SU-DHL-6 (cell line): Measurements from ENCODE around the gene FOCAD.

Experiments used
- H2AFZ ChIP-seq: fragments of 200-600 bp; sonication (generic); 2 replicates; pipeline ENCODE4 v1.6.1; 2014; ENCODE audit warnings: low read depth, mild to moderate bottlenecking, moderate library complexity, mixed read lengths, antibody characterized with exemption, low read length; ENCODE audit not compliant: severe bottlenecking
- H3F3A ChIP-seq: fragments of 200-600 bp; shearing (Covaris generic); 2 replicates; pipeline ENCODE4 v1.6.0; 2016; ENCODE audit warnings: antibody characterized with exemption, mild to moderate bottlenecking; ENCODE audit not compliant: insufficient read depth
- H3K27ac ChIP-seq: fragments of 200-600 bp; sonication (generic); 2 replicates; pipeline ENCODE4 v1.5.1; 2016; ENCODE audit warnings: low read depth, mild to moderate bottlenecking, low read length, moderate library complexity, mixed read lengths
- H3K27me3 ChIP-seq: fragments of 200-600 bp; sonication (generic), shearing (Covaris generic); 2 replicates; pipeline ENCODE4 v1.6.0; 2014; ENCODE audit warnings: mild to moderate bottlenecking, low read length
- H3K36me3 ChIP-seq: fragments of 200-600 bp; sonication (generic); 2 replicates; pipeline ENCODE4 v1.6.1; 2014; ENCODE audit warnings: mild to moderate bottlenecking, low read length, mixed read lengths
- H3K4me2 ChIP-seq: fragments of 300-600, 200-600 bp; shearing (Covaris generic), sonication (generic); 2 replicates; pipeline ENCODE4 v1.6.0; 2014; ENCODE audit warnings: low read length, low read depth, mild to moderate bottlenecking; ENCODE audit not compliant: poor library complexity, severe bottlenecking
- H3K4me3 ChIP-seq: fragments of 200-600 bp; sonication (generic); 2 replicates; pipeline ENCODE4 v1.5.1; 2014; ENCODE audit warnings: antibody characterized with exemption, low read length, mild to moderate bottlenecking, mixed read lengths; ENCODE audit not compliant: insufficient read depth, poor library complexity, severe bottlenecking
- H3K79me2 ChIP-seq: fragments of 200-600 bp; sonication (generic); 2 replicates; pipeline ENCODE4 v1.6.1; 2014; ENCODE audit warnings: mild to moderate bottlenecking, low read length, moderate library complexity; ENCODE audit not compliant: insufficient read depth
- H3K9ac ChIP-seq: fragments of 200-600 bp; sonication (generic); 2 replicates; pipeline ENCODE4 v1.7.0; 2014; ENCODE audit warnings: mild to moderate bottlenecking, low read length
- H3K9me2 ChIP-seq: fragments of 200-600 bp; sonication (generic); replicated peaks from 2 replicates; pipeline ENCODE4 v1.6.1; 2014; ENCODE audit warnings: low read length; ENCODE audit not compliant: insufficient read depth
- H3K9me3 ChIP-seq: fragments of 200-600 bp; sonication (generic); 2 replicates; pipeline ENCODE4 v1.6.1; 2014; ENCODE audit warnings: low read length, mixed read lengths; ENCODE audit not compliant: insufficient read depth
- H4K20me1 ChIP-seq: fragments of 200-600 bp; sonication (generic); 2 replicates; pipeline ENCODE4 v1.6.1; 2014; ENCODE audit warnings: low read depth, mild to moderate bottlenecking, antibody characterized with exemption, low read length, moderate library complexity, mixed read lengths
- EZH2phosphoT487 ChIP-seq: fragments of 200-600 bp; sonication (generic), shearing (Covaris generic); conservative IDR thresholded peaks from 2 replicates; pipeline ENCODE4 v1.6.1; 2018; ENCODE audit warnings: mild to moderate bottlenecking, antibody characterized with exemption, low read length, moderate library complexity, mixed read lengths
- TF ChIP-seq, protein P1 (sequence below): fragments of 200-600 bp; sonication (generic); IDR thresholded peaks from one replicate; pipeline ENCODE4 v1.5.1; 2017; ENCODE audit warnings: antibody characterized with exemption, mild to moderate bottlenecking, low read length, moderate library complexity; ENCODE audit not compliant: insufficient read depth, poor library complexity, severe bottlenecking

The FOCAD gene

DNA sequence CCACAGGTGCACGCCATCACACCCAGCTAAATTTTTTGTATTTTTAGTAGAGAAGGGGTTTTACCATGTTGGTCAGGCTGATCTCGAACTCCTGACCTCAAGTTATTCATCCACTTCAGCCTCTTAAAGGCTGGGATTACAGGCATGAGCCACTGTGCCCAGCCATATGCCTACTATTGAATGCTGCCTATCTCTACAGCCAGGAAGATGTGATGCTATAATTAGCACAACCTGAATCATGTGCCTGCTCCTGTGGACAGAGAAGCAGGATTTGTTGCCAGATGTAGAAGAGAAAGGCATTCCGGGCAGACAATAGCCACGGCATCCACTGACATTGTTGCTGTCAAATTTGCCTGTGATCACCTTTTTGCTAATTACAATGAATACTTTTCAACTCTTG, 37.4 kb upstream of the FOCAD start:
- Histone ChIP-seq H3K9me3 (no peaks in the 10 kb centered on the region), H3K27ac (no peak overlapping the region), H2AFZ (no peak overlapping the region), H3K4me3 (no peak overlapping the region), H3K9ac (no peak overlapping the region), H3K9me2 (no peaks in the 10 kb centered on the region), H3K27me3 (no peaks in the 10 kb centered on the region), H4K20me1 (peaks cover 8% of the 10 kb centered on the region; the same call in 1 of the 2 replicates), H3K36me3 (no peaks in the 10 kb centered on the region; the same call in 1 of the 2 replicates), H3F3A (no peaks in the 10 kb centered on the region), H3K79me2 (no peaks in the 10 kb centered on the region), H3K4me2 (no peak overlapping the region)
- TF ChIP-seq, protein P1, sequence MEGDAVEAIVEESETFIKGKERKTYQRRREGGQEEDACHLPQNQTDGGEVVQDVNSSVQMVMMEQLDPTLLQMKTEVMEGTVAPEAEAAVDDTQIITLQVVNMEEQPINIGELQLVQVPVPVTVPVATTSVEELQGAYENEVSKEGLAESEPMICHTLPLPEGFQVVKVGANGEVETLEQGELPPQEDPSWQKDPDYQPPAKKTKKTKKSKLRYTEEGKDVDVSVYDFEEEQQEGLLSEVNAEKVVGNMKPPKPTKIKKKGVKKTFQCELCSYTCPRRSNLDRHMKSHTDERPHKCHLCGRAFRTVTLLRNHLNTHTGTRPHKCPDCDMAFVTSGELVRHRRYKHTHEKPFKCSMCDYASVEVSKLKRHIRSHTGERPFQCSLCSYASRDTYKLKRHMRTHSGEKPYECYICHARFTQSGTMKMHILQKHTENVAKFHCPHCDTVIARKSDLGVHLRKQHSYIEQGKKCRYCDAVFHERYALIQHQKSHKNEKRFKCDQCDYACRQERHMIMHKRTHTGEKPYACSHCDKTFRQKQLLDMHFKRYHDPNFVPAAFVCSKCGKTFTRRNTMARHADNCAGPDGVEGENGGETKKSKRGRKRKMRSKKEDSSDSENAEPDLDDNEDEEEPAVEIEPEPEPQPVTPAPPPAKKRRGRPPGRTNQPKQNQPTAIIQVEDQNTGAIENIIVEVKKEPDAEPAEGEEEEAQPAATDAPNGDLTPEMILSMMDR = no peak
- no peak for TF ChIP-seq EZH2phosphoT487

DNA sequence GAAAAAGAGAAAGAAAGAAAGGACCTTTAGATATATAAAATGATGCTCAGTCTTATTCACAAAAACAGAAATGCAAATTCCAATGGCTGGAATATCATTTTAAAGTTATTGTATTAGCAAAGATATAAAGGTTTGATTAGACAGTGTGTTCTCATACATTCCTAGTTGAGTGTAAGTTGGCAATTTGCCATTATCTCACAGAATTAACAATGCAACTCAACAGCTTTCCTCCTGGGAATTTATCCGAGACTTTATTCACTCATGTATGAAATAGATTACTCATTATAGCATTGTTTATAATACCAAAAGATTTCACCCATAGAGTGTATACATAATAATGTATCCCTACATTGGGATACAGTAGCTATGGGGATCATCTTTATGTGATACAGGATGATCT, 34.7 kb upstream of the FOCAD start:
- Histone ChIP-seq H3K9ac (no peak overlapping the region), H3K9me2 (no peaks in the 10 kb centered on the region), H3K27ac (no peak overlapping the region), H4K20me1 (peaks cover 8% of the 10 kb centered on the region; the same call in 1 of the 2 replicates), H3K36me3 (no peaks in the 10 kb centered on the region; the same call in 1 of the 2 replicates), H3K79me2 (no peaks in the 10 kb centered on the region), H3F3A (no peaks in the 10 kb centered on the region), H3K9me3 (no peaks in the 10 kb centered on the region), H3K27me3 (no peaks in the 10 kb centered on the region), H2AFZ (no peak overlapping the region), H3K4me3 (no peak overlapping the region), H3K4me2 (no peak overlapping the region)
- TF ChIP-seq, protein P1 = no peak
- TF ChIP-seq EZH2phosphoT487 = no peak

DNA sequence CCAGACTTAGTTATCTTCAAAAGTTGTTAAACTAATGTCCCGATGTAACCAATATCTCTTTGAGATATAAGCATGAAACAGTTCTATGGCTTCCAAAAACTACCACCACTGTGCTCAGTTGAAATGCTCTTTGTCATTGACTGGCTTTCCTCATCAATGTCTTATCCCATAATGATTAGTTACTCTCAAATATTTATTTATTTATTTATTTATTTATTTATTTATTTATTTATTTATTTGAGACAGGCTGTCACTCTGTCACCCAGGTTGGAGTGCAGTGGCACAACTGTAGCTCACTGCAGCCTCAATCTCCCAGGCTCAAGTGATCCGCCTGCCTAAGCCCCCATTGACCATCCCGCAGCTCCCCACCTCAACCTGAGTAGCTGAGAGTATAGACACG, 33.7 kb upstream of the FOCAD start:
- Histone ChIP-seq H4K20me1 (peaks cover under 1% of the 10 kb centered on the region; the same call in 1 of the 2 replicates), H2AFZ (no peak overlapping the region), H3K36me3 (no peaks in the 10 kb centered on the region; the same call in 1 of the 2 replicates), H3F3A (no peaks in the 10 kb centered on the region), H3K4me3 (no peak overlapping the region), H3K9me2 (no peaks in the 10 kb centered on the region), H3K27ac (no peak overlapping the region), H3K27me3 (no peaks in the 10 kb centered on the region), H3K9ac (no peak overlapping the region), H3K4me2 (no peak overlapping the region), H3K9me3 (no peaks in the 10 kb centered on the region), H3K79me2 (no peaks in the 10 kb centered on the region)
- TF ChIP-seq EZH2phosphoT487 = no peak

DNA sequence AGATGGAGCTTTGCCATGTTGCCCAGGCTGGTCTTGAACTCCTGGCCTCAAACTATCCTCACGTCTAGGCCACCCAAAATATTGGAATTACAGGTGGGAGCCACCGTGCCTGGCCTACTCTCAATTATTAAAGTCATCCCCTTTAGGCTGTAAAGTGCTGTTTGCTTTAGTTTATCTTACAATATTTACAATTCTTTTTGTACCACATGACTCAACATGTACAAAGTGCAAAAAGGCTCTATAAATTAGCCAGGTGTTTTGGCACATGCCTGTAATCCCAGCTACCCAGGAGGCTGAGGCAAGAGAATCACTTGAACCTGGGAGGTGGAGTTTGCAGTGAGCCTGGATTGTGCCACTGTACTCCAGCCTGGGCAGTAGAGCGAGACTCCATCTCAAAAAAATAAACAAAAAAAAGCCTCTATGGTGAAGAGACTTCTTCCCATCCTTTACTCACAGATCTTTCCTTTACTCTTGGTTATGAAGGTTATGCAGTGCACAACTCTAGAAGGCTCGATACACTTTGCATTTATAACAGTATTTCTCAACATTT, 33.2 kb upstream of the FOCAD start:
- Histone ChIP-seq H3K27ac (no peak overlapping the region), H4K20me1 (no peaks in the 10 kb centered on the region; the same call in 1 of the 2 replicates), H3K36me3 (no peaks in the 10 kb centered on the region; the same call in 1 of the 2 replicates), H3K9me2 (no peaks in the 10 kb centered on the region), H3K27me3 (no peaks in the 10 kb centered on the region), H3K9ac (no peak overlapping the region), H3K9me3 (no peaks in the 10 kb centered on the region), H3K79me2 (no peaks in the 10 kb centered on the region), H2AFZ (no peak overlapping the region), H3K4me3 (no peak overlapping the region), H3F3A (no peaks in the 10 kb centered on the region), H3K4me2 (no peak overlapping the region)
- no peak for TF ChIP-seq EZH2phosphoT487
- TF ChIP-seq, protein P1 = no peak
